Panc1 (cell line): ENCODE results near the gene ZNF486. TPM values are rescaled to one million over a fixed set of nuclear protein-coding genes. Genes with fewer than 3 reads are reported as not detected.
"Not testable (repeated sequence)": the region's sequence is repeated elsewhere in the genome, so short reads cannot be mapped to it uniquely, and the experiment has no call there.

Experiments used
- ATAC-seq: fragments of 200-7000 bp; cut with Tn5 transposase; 2 replicates; pipeline ENCODE4 v1.9.1; 2020; ENCODE audit warnings: mild to moderate bottlenecking, moderate library complexity
- BruUV-seq: library from RNA; stranded (reverse); fragments of 400-500 nt; replicated peaks from 2 replicates; lab custom pipeline; 2021; lab: Mats Ljungman, UMichigan
- CTCF ChIA-PET: fragments of 300-600 bp; sonication (Branson Sonifier 250); formaldehyde crosslinking; loops from one replicate; lab custom pipeline; 2022; ENCODE audit warnings: antibody characterized with exemption; lab: Charles Lee
- POLR2A ChIA-PET: fragments of 300-600 bp; sonication (Branson Sonifier 250); formaldehyde crosslinking; loops from one replicate; lab custom pipeline; 2022; ENCODE audit warnings: antibody characterized with exemption; lab: Charles Lee
- DNase-seq: peaks from one replicate; pipeline ENCODE4 v3.0.0-alpha.2; 2010; ENCODE audit warnings: low read depth, low spot score
- H3K27ac ChIP-seq: 2 replicates; pipeline ENCODE4 v1.5.1; 2011; ENCODE audit warnings: mild to moderate bottlenecking, low read length, inconsistent platforms
- H3K27me3 ChIP-seq: fragments of 200-500 bp; sonication (Bioruptor generic); 2 replicates; pipeline ENCODE4 v1.6.0; 2014; ENCODE audit warnings: low read length, inconsistent platforms; ENCODE audit not compliant: control insufficient read depth, insufficient read depth
- H3K36me3 ChIP-seq: fragments of 200-500 bp; sonication (Bioruptor generic); 2 replicates; pipeline ENCODE4 v1.5.1; 2014; ENCODE audit warnings: inconsistent platforms, mild to moderate bottlenecking, low read length, moderate library complexity; ENCODE audit not compliant: control insufficient read depth, insufficient read depth
- H3K4me1 ChIP-seq: 2 replicates; pipeline ENCODE4 v1.5.1; 2011; ENCODE audit warnings: inconsistent platforms, mild to moderate bottlenecking, low read length, moderate library complexity; ENCODE audit not compliant: control insufficient read depth, insufficient read depth
- H3K4me3 ChIP-seq, 2 experiments: 2 replicates each; pipeline ENCODE4 v1.5.1; 2011 to 2012; ENCODE audit warnings: low read depth in 2 of 2, low read length in 2 of 2, mild to moderate bottlenecking in 2 of 2, inconsistent platforms in 1 of 2, moderate library complexity in 1 of 2
- H3K9me3 ChIP-seq: fragments of 200-500 bp; sonication (Bioruptor generic); 2 replicates; pipeline ENCODE4 v1.5.1; 2014; ENCODE audit warnings: low read depth, mild to moderate bottlenecking, inconsistent platforms, low read length, moderate library complexity; ENCODE audit not compliant: control insufficient read depth, insufficient read depth
- POLR2AphosphoS5 ChIP-seq: IDR thresholded peaks from 2 replicates; pipeline ENCODE4 v1.6.1; 2012; ENCODE audit warnings: mild to moderate bottlenecking, low read depth, low read length, moderate library complexity
- SIN3A ChIP-seq: IDR thresholded peaks from 2 replicates; pipeline ENCODE4 v1.6.1; 2012; ENCODE audit warnings: low read depth, mild to moderate bottlenecking, low read length, moderate library complexity, borderline replicate concordance; ENCODE audit not compliant: insufficient read depth
- TCF7L2 ChIP-seq: IDR thresholded peaks from 2 replicates; pipeline ENCODE4 v1.6.1; 2011; ENCODE audit warnings: mild to moderate bottlenecking, low read depth, low read length, inconsistent platforms
- in situ Hi-C: cut with HindIII; loops from 2 replicates; pipeline ENCODE4 v1.10.0; 2016; ENCODE audit warnings: low sequenced_read_pairs, low pct_unique_long_range_greater_than_20kb
- intact Hi-C: fragments of 100-400 bp; cut with micrococcal nuclease; formaldehyde crosslinking; loops from one replicate; pipeline ENCODE4 v1.10.0; 2022; ENCODE audit not compliant: unreplicated experiment
- total RNA-seq: library from RNA; stranded (reverse); gene quantifications from one replicate; pipeline ENCODE4 v1.2.1, GENCODE V29; 2021; ENCODE audit not compliant: unreplicated experiment
- TF ChIP-seq, protein P1 (sequence below), 2 experiments: IDR thresholded peaks; 2 replicates each; pipeline ENCODE4 v1.6.1; 2011 to 2012; ENCODE audit warnings: low read depth in 2 of 2, control low read depth in 1 of 2, low read length in 1 of 2, mild to moderate bottlenecking in 1 of 2, moderate library complexity in 1 of 2; ENCODE audit not compliant: insufficient read depth in 1 of 2
- TF ChIP-seq, protein P2 (sequence below): fragments of 450-650 bp; IDR thresholded peaks from 2 replicates; pipeline ENCODE4 v1.5.1; 2017; ENCODE audit warnings: mild to moderate bottlenecking

ZNF486 gene
- total RNA-seq, 1 experiment from 2014 or later, result 7.8 TPM

DNA sequence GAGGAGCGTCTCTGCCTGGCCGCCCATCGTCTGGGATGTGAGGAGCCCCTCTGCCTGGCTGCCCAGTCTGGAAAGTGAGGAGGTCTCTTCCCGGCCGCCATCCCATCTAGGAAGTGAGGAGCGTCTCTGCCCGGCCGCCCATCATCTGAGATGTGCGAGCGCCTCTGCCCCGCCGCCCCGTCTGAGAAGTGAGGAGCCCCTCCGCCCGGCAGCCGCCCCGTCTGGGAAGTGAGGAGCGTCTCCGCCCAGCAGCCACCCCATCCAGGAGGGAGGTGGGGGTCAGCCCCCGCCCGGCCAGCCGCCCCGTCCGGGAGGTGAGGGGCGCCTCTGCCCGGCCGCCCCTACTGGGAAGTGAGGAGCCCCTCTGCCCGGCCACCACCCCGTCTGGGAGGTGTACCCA lies 29.3 kb upstream of the ZNF486 start:
- BruUV-seq, CTCF ChIA-PET, H3K27ac ChIP-seq, H3K27me3 ChIP-seq, H3K4me1 ChIP-seq, ATAC-seq, H3K9me3 ChIP-seq, intact Hi-C loops, H3K36me3 ChIP-seq, DNase-seq, H3K4me3 ChIP-seq, in situ Hi-C loops, POLR2A ChIA-PET: not testable (repeated sequence)

DNA sequence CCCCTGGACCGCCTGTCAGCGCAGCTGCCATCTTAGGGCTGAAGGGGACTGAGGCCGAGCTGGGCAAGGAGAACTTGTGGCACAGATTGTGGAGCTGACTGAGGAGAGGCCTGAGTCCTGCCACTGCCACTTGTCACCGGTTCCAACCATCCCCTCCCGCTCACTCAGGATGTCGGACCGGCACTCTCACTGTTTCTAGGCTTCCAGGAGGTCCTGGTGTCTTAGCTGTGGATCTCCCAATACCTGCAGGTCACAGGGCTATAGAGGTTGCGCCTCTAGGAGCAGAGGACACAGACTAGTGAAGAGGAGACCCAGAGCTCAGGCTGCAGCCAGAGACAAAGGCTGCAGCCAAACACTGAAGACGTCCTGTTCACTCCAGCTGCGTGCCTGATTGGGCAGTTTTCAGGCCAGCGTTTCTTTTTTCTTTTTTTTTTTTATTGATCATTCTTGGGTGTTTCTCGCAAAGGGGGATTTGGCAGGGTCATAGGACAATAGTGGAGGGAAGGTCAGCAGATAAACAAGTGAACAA lies 15.3 kb upstream of the ZNF486 start:
- Histone ChIP-seq H3K4me3 (no peak overlapping the region), H3K36me3 (no peaks in the 10 kb centered on the region), H3K4me1 (no peaks in the 10 kb centered on the region), H3K27me3 (no peaks in the 10 kb centered on the region), H3K9me3 (no peaks in the 10 kb centered on the region), H3K27ac (no peak overlapping the region)
- in situ Hi-C loops (no loop called here), intact Hi-C loops (no loop called here)
- no TSS peak for BruUV-seq
- TF ChIP-seq, protein P1, sequence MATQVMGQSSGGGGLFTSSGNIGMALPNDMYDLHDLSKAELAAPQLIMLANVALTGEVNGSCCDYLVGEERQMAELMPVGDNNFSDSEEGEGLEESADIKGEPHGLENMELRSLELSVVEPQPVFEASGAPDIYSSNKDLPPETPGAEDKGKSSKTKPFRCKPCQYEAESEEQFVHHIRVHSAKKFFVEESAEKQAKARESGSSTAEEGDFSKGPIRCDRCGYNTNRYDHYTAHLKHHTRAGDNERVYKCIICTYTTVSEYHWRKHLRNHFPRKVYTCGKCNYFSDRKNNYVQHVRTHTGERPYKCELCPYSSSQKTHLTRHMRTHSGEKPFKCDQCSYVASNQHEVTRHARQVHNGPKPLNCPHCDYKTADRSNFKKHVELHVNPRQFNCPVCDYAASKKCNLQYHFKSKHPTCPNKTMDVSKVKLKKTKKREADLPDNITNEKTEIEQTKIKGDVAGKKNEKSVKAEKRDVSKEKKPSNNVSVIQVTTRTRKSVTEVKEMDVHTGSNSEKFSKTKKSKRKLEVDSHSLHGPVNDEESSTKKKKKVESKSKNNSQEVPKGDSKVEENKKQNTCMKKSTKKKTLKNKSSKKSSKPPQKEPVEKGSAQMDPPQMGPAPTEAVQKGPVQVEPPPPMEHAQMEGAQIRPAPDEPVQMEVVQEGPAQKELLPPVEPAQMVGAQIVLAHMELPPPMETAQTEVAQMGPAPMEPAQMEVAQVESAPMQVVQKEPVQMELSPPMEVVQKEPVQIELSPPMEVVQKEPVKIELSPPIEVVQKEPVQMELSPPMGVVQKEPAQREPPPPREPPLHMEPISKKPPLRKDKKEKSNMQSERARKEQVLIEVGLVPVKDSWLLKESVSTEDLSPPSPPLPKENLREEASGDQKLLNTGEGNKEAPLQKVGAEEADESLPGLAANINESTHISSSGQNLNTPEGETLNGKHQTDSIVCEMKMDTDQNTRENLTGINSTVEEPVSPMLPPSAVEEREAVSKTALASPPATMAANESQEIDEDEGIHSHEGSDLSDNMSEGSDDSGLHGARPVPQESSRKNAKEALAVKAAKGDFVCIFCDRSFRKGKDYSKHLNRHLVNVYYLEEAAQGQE (IDR thresholded peaks at IDR 0.05; ENCODE audit: insufficient read depth in 1 of 2, low read depth in 2 of 2, low read length in 1 of 2), result no peak
- no peak for TF ChIP-seq POLR2AphosphoS5
- TF ChIP-seq TCF7L2, result no peak
- TF ChIP-seq, protein P2, sequence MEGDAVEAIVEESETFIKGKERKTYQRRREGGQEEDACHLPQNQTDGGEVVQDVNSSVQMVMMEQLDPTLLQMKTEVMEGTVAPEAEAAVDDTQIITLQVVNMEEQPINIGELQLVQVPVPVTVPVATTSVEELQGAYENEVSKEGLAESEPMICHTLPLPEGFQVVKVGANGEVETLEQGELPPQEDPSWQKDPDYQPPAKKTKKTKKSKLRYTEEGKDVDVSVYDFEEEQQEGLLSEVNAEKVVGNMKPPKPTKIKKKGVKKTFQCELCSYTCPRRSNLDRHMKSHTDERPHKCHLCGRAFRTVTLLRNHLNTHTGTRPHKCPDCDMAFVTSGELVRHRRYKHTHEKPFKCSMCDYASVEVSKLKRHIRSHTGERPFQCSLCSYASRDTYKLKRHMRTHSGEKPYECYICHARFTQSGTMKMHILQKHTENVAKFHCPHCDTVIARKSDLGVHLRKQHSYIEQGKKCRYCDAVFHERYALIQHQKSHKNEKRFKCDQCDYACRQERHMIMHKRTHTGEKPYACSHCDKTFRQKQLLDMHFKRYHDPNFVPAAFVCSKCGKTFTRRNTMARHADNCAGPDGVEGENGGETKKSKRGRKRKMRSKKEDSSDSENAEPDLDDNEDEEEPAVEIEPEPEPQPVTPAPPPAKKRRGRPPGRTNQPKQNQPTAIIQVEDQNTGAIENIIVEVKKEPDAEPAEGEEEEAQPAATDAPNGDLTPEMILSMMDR, result no peak
- TF ChIP-seq SIN3A, result no peak
- no peak for ATAC-seq
- no peak for DNase-seq
- ChIA-PET CTCF (no interaction called here), POLR2A (no interaction called here)

DNA sequence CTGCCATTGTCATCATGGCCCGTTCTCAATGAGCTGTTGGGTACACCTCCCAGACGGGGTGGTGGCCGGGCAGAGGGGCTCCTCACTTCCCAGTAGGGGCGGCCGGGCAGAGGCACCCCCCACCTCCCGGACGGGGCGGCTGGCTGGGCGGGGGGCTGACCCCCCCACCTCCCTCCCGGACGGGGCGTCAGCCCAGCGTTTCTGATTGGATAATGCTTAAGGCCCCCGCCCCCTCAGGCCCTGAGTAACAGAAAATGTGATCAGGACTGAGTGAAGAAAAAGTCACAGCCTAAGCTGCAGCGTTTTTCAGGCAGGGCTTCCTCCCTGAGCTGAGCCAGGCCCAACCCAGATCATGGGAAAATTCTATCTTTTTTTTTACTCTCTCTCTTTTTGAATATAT lies 14.5 kb upstream of the ZNF486 start:
- CTCF ChIA-PET, intact Hi-C loops, DNase-seq: not testable (repeated sequence)

More for the DNA sequence above, 14.5 kb upstream of the ZNF486 start:
- POLR2A ChIA-PET, H3K4me1 ChIP-seq, BruUV-seq, H3K9me3 ChIP-seq, H3K27ac ChIP-seq, in situ Hi-C loops, ATAC-seq, H3K36me3 ChIP-seq, H3K4me3 ChIP-seq, H3K27me3 ChIP-seq: not testable (repeated sequence)
